OCI-LY7 (cell line): ENCODE data around the gene DUSP12.

Experiments
- CTCF ChIP-seq: fragments of 200-600 bp; sonication (generic); conservative IDR thresholded peaks from 2 replicates; pipeline ENCODE4 v1.5.1; 2014; ENCODE audit warnings: mild to moderate bottlenecking, antibody characterized with exemption, low read length, moderate library complexity, mixed read lengths
- EZH2phosphoT487 ChIP-seq: fragments of 200-600 bp; sonication (generic); IDR thresholded peaks from 2 replicates; pipeline ENCODE4 v1.6.1; 2018; ENCODE audit warnings: low read depth, borderline replicate concordance, mild to moderate bottlenecking, mixed run types, antibody characterized with exemption, low read length, moderate library complexity, mixed read lengths

GRCh38 chr1:161787355-161787754 lies 37.8 kb downstream of the DUSP12 start:
- TF ChIP-seq CTCF (peak; percentile 62), EZH2phosphoT487 (no peak)
